Keratinocyte (primary cell): Measurements from ENCODE around the gene ARMC9. TPM values are rescaled to one million over a fixed set of nuclear protein-coding genes. Genes with fewer than 3 reads are reported as not detected.

Experiments used
- DNase-seq: peaks from one replicate; pipeline ENCODE4 v3.0.0-alpha.2; 2011; ENCODE audit warnings: low read depth, missing footprints, low spot score
- FAIRE-seq: peaks from 2 replicates; lab custom pipeline; 2011; peaks lifted over from hg19 to GRCh38; lab: Jason Lieb, UNC
- H2AFZ ChIP-seq: 2 replicates; pipeline ENCODE4 v1.6.0; 2012; ENCODE audit warnings: low read length, control low read depth, inconsistent platforms; ENCODE audit not compliant: control insufficient read depth
- H3K27ac ChIP-seq: 2 replicates; pipeline ENCODE4 v1.5.1; 2011; ENCODE audit warnings: low read length; ENCODE audit not compliant: control insufficient read depth, insufficient read depth
- H3K27me3 ChIP-seq: 3 replicates; pipeline ENCODE4 v1.6.0; 2011; ENCODE audit warnings: low read length; ENCODE audit not compliant: control insufficient read depth, insufficient read depth; ENCODE audit errors: extremely low read depth
- H3K36me3 ChIP-seq, 2 experiments: 2 replicates in 1 of 2; 3 replicates in 1 of 2; pipeline ENCODE4 v1.5.1; 2011; ENCODE audit warnings: low read length in 2 of 2, mild to moderate bottlenecking in 1 of 2; ENCODE audit not compliant: control insufficient read depth in 2 of 2, insufficient read depth in 2 of 2; ENCODE audit errors: extremely low read depth in 1 of 2
- H3K4me1 ChIP-seq: 3 replicates; pipeline ENCODE4 v1.5.1; 2011; ENCODE audit warnings: low read length; ENCODE audit not compliant: control insufficient read depth, insufficient read depth; ENCODE audit errors: extremely low read depth
- H3K4me2 ChIP-seq: 3 replicates; pipeline ENCODE4 v1.6.0; 2011; ENCODE audit warnings: low read depth, low read length; ENCODE audit not compliant: control insufficient read depth, insufficient read depth; ENCODE audit errors: extremely low read depth
- H3K4me3 ChIP-seq, 3 experiments: fragments of 200-600 bp in 1 of 3; sonication (generic) in 1 of 3; 2 replicates in 2 of 3; 3 replicates in 1 of 3; pipeline ENCODE4 v1.5.1; 2011 to 2016; ENCODE audit warnings: low read length in 3 of 3, mild to moderate bottlenecking in 3 of 3, control low read depth in 2 of 3, inconsistent platforms in 1 of 3, low read depth in 1 of 3, mixed read lengths in 1 of 3, mixed run types in 1 of 3, moderate library complexity in 1 of 3; ENCODE audit not compliant: control insufficient read depth in 2 of 3, insufficient read depth in 2 of 3; ENCODE audit errors: extremely low read depth in 1 of 3
- H3K79me2 ChIP-seq: 2 replicates; pipeline ENCODE4 v1.6.0; 2012; ENCODE audit warnings: low read length; ENCODE audit not compliant: control insufficient read depth, insufficient read depth
- H3K9ac ChIP-seq: 3 replicates; pipeline ENCODE4 v1.6.0; 2011; ENCODE audit warnings: low read length; ENCODE audit not compliant: control insufficient read depth, insufficient read depth; ENCODE audit errors: extremely low read depth
- H3K9me1 ChIP-seq: 3 replicates; pipeline ENCODE4 v1.6.0; 2011; ENCODE audit warnings: low read length; ENCODE audit not compliant: control insufficient read depth, insufficient read depth; ENCODE audit errors: extremely low read depth
- H3K9me3 ChIP-seq: 2 replicates; pipeline ENCODE4 v1.5.1; 2012; ENCODE audit warnings: low read depth, low read length; ENCODE audit not compliant: control insufficient read depth
- H4K20me1 ChIP-seq: 3 replicates; pipeline ENCODE4 v1.6.0; 2011; ENCODE audit warnings: low read length; ENCODE audit not compliant: control insufficient read depth, insufficient read depth; ENCODE audit errors: extremely low read depth
- CTCF ChIP-seq, 3 experiments: IDR thresholded peaks in 1 of 3; conservative IDR thresholded peaks in 1 of 3; optimal IDR thresholded peaks in 1 of 3; 2 replicates in 2 of 3; 3 replicates in 1 of 3; pipeline versions ENCODE3 to v1.5.1; 2011; ENCODE audit warnings: low read length in 3 of 3, mild to moderate bottlenecking in 3 of 3, moderate library complexity in 2 of 3, control low read depth in 1 of 3, inconsistent platforms in 1 of 3; ENCODE audit not compliant: insufficient read depth in 2 of 3; ENCODE audit errors: extremely low read depth in 1 of 3
- EZH2 ChIP-seq: IDR thresholded peaks from one replicate; pipeline ENCODE4 v1.6.1; 2012; ENCODE audit warnings: inconsistent platforms, mild to moderate bottlenecking, low read length, moderate library complexity
- dilution Hi-C: fragments of 300-500 bp; cut with MboI; formaldehyde crosslinking; loops from one replicate; pipeline ENCODE4 v1.7.0; 2020; ENCODE audit warnings: low sequenced_read_pairs; ENCODE audit not compliant: extremely low pct_ligation_motif_present
- polyA plus RNA-seq, 5 experiments: library from polyadenylated mRNA; depleted of rRNA in 3 of 5; stranded (reverse) in 3 of 5; stranded (forward) in 1 of 5; unstranded in 1 of 5; fragments of >200 nt; gene quantifications; 1 replicate in 1 of 5; 2 replicates in 3 of 5; 3 replicates in 1 of 5; pipeline versions ENCODE4 v1.2.1 to v1.2.3, GENCODE V29; 2011 to 2012; ENCODE audit warnings: missing spikeins in 2 of 5, low read depth in 1 of 5, low replicate concordance in 1 of 5

ARMC9 gene
- polyA plus RNA-seq, 1 donor (not counting 4 experiments of a cell fraction or from before 2014, with no cell fraction given) = 16.2 TPM

- TF ChIP-seq CTCF (optimal IDR thresholded peaks at IDR 0.05 in 1 of 3, IDR thresholded peaks at IDR 0.05 in 1 of 3, conservative IDR thresholded peaks at IDR 0.05 in 1 of 3; ENCODE audit: extremely low read depth in 1 of 3, insufficient read depth in 2 of 3, low read length in 3 of 3) (no peak), EZH2 (no peak)
- dilution Hi-C loops = no loop called here
These were observed 162.5 kb downstream of the ARMC9 start for GRCh38 chr2:231360881-231361371.

GRCh38 chr2:231361701-231362554 lies 163.5 kb downstream of the ARMC9 start:
- H2AFZ ChIP-seq = no peak overlapping the region
- H3K4me1 ChIP-seq = peaks cover 12% of the 10 kb centered on the region
- H4K20me1 ChIP-seq = no peaks in the 10 kb centered on the region
- no peaks in the 10 kb centered on the region for H3K9me1 ChIP-seq
- DNase-seq = no peak
- H3K9me3 ChIP-seq = no peaks in the 10 kb centered on the region
- H3K36me3 ChIP-seq = no peaks in the 10 kb centered on the region
- no peak overlapping the region for H3K9ac ChIP-seq
- no peak for FAIRE-seq
- no peak for TF ChIP-seq EZH2
- TF ChIP-seq CTCF (optimal IDR thresholded peaks at IDR 0.05 in 1 of 3, IDR thresholded peaks at IDR 0.05 in 1 of 3, conservative IDR thresholded peaks at IDR 0.05 in 1 of 3; ENCODE audit: extremely low read depth in 1 of 3, insufficient read depth in 2 of 3, low read length in 3 of 3) = no peak
- H3K4me2 ChIP-seq = no peak overlapping the region
- no peak overlapping the region for H3K27ac ChIP-seq
- no peaks in the 10 kb centered on the region for H3K27me3 ChIP-seq
- H3K4me3 ChIP-seq = no peak overlapping the region
- dilution Hi-C loops = no loop called here
- no peaks in the 10 kb centered on the region for H3K79me2 ChIP-seq

More at GRCh38 chr2:231360881-231361371, 162.5 kb downstream of the ARMC9 start:
- peaks cover 12% of the 10 kb centered on the region for H3K4me1 ChIP-seq
- DNase-seq = no peak
- H3K4me3 ChIP-seq = no peak overlapping the region
- H3K27ac ChIP-seq = no peak overlapping the region
- no peak overlapping the region for H3K4me2 ChIP-seq
- no peak for FAIRE-seq
- no peaks in the 10 kb centered on the region for H3K79me2 ChIP-seq
- H3K27me3 ChIP-seq = no peaks in the 10 kb centered on the region
- H3K9me1 ChIP-seq = no peaks in the 10 kb centered on the region
- no peaks in the 10 kb centered on the region for H3K36me3 ChIP-seq
- no peak overlapping the region for H2AFZ ChIP-seq
- H3K9ac ChIP-seq = no peak overlapping the region
- H3K9me3 ChIP-seq = no peaks in the 10 kb centered on the region
- H4K20me1 ChIP-seq = no peaks in the 10 kb centered on the region
